ENCODE results near the gene SLC27A5. TPM values are rescaled to one million over a fixed set of nuclear protein-coding genes. Genes with fewer than 3 reads are reported as not detected.
A peak's percentile ranks its signal among the peaks of the same experiment; 100 is the strongest.

The SLC27A5 gene
- total and polyA plus RNA-seq, 9 of the 15 experiments (the other 6 are each of a cell fraction or from before 2014, with no cell fraction given): 42.2 to 318 (median 64.7) TPM

GRCh38 chr19:58550362-58551122 lies 38.8 kb upstream of the SLC27A5 start (continued):
- no peak for TF ChIP-seq SMARCA4 (IDR thresholded peaks at IDR 0.05)

GRCh38 chr19:58549664-58550361 lies 38.0 kb upstream of the SLC27A5 start:
- no peak for ATAC-seq
- Histone ChIP-seq H3K9ac (ENCODE audit: insufficient read depth in 1 of 2, low read depth in 2 of 2, low read length in 2 of 2) (peak overlapping the region in 1 of 2 experiments; percentile 62; a peak in 2 of 4 replicates), H3K9me3 (replicated peaks; ENCODE audit: control insufficient read depth, insufficient read depth, low read depth, low read length) (no peaks in the 10 kb centered on the region), H4K20me1 (replicated peaks; ENCODE audit: control insufficient read depth, insufficient read depth, low read length) (peaks cover 42% of the 10 kb centered on the region), H3K27ac (ENCODE audit: extremely low read depth, low read depth, low read length) (no peak overlapping the region), H3K79me2 (ENCODE audit: control insufficient read depth, insufficient read depth, low read length) (peaks cover 56% of the 10 kb centered on the region), H3K4me2 (ENCODE audit: insufficient read depth, low read length) (no peak overlapping the region), H3K4me1 (replicated peaks in 1 of 2; ENCODE audit: control insufficient read depth in 2 of 2, insufficient read depth in 2 of 2, low read length in 2 of 2) (peaks cover 21 to 44% of the 10 kb centered on the region in 2 experiments), H3K9me1 (ENCODE audit: control insufficient read depth, insufficient read depth, low read length) (peaks cover 8% of the 10 kb centered on the region), H3K4me3 (no peak overlapping the region), H3K27me3 (ENCODE audit: control insufficient read depth in 2 of 2, insufficient read depth in 2 of 2, low read length in 2 of 2) (no peaks in the 10 kb centered on the region), H3K36me3 (ENCODE audit: control insufficient read depth, insufficient read depth, low read length) (peaks cover 89% of the 10 kb centered on the region), H2AFZ (ENCODE audit: low read depth, low read length) (no peak overlapping the region)
- no peak for DNase-seq (ENCODE audit: extremely low read depth in 1 of 4, low spot score in 3 of 4)
- ChIA-PET POLR2A (interaction anchor here (0.7 to 0.8 kb wide), 2 partner anchors 26 to 32 kb away, joined by 3 to 4 read pairs; no protein-coding TSS in a partner anchor), CTCF (ENCODE audit: low intra/inter-chr PET ratio) (no interaction called here)
- intact Hi-C loops (cut with micrococcal nuclease): no loop called here
- no peak for FAIRE-seq
- TF ChIP-seq RBFOX2 (IDR thresholded peaks at IDR 0.05; ENCODE audit: low read depth, low read length) (peak; percentile 50), SIN3B (IDR thresholded peaks at IDR 0.05; ENCODE audit: low read depth) (no peak), MIER1 (IDR thresholded peaks at IDR 0.05; ENCODE audit: low read depth) (no peak), ZNF134 (CRISPR knock-in tag; conservative IDR thresholded peaks at IDR 0.05) (no peak), ZKSCAN1 (IDR thresholded peaks at IDR 0.05; ENCODE audit: low read depth, low read length) (no peak), BRF2 (IDR thresholded peaks at IDR 0.05; ENCODE audit: borderline replicate concordance, insufficient read depth, insufficient read length) (no peak), THAP12 (CRISPR knock-in tag; IDR thresholded peaks at IDR 0.05) (no peak)
- in situ Hi-C loops (cut with MboI): no loop called here
- BruUV-seq (replicated peaks): no TSS peak
- 98% methylated on average over 10 of the region's 11 CpGs for WGBS (ENCODE audit: insufficient coverage, low coverage, missing lambda C conversion rate)

All from K562 (cell line).